SJCRH30 (cell line): Measurements from ENCODE around the gene TUBGCP3. TPM values are rescaled to one million over a fixed set of nuclear protein-coding genes. Genes with fewer than 3 reads are reported as not detected.
"Not testable (repeated sequence)": the region's sequence is repeated elsewhere in the genome, so short reads cannot be mapped to it uniquely, and the experiment has no call there.

Experiments
- DNase-seq, 2 experiments: peaks; one replicate each; pipeline ENCODE4 v3.0.0-alpha.2; 2015 to 2020
- H3K27ac ChIP-seq: fragments of 250-450 bp; sonication (Bioruptor Pico); 2 replicates; pipeline ENCODE4 v1.5.1; 2020; ENCODE audit warnings: mild to moderate bottlenecking, moderate library complexity
- H3K27me3 ChIP-seq: fragments of 250-450 bp; sonication (Bioruptor Pico); 2 replicates; pipeline ENCODE4 v1.5.1; 2020; ENCODE audit warnings: mild to moderate bottlenecking, moderate library complexity
- H3K36me3 ChIP-seq: fragments of 250-450 bp; sonication (Bioruptor Pico); 2 replicates; pipeline ENCODE4 v1.5.1; 2020; ENCODE audit warnings: mild to moderate bottlenecking, moderate library complexity
- H3K4me1 ChIP-seq: fragments of 250-450 bp; sonication (Bioruptor Pico); 2 replicates; pipeline ENCODE4 v1.5.1; 2020; ENCODE audit warnings: mild to moderate bottlenecking, moderate library complexity
- H3K4me3 ChIP-seq: fragments of 250-450 bp; sonication (Bioruptor Pico); 2 replicates; pipeline ENCODE4 v1.5.1; 2020; ENCODE audit warnings: mild to moderate bottlenecking, moderate library complexity
- H3K9me3 ChIP-seq: fragments of 250-450 bp; sonication (Bioruptor Pico); replicated peaks from 2 replicates; pipeline ENCODE4 v1.5.1; 2020; ENCODE audit warnings: mild to moderate bottlenecking, moderate library complexity
- total RNA-seq: library from RNA; depleted of rRNA; stranded (reverse); fragments of >200 nt; shearing (Covaris generic); gene quantifications from 2 replicates; pipeline ENCODE4 v1.2.3, GENCODE V29; 2014

Gene TUBGCP3
- total RNA-seq, 1 experiment from 2014 or later, result 32.9 TPM

DNA sequence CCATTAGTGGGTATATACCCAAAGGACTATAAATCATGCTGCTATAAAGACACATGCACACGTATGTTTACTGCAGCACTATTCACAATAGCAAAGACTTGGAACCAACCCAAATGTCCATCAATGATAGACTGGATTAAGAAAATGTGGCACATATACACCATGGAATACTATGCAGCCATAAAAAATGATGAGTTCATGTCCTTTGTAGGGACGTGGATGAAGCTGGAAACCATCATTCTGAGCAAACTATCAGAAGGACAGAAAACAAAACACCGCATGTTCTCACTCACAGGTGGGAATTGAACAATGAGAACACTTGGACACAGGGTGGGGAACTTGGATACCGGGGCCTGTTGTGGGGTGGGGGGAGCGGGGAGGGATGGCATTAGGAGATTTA lies 39.0 kb downstream of the TUBGCP3 start:
- H3K4me3 ChIP-seq, H3K9me3 ChIP-seq, DNase-seq, H3K4me1 ChIP-seq, H3K27ac ChIP-seq, H3K27me3 ChIP-seq: not testable (repeated sequence)
- H3K36me3 ChIP-seq, result peaks cover 63% of the 10 kb centered on the region

DNA sequence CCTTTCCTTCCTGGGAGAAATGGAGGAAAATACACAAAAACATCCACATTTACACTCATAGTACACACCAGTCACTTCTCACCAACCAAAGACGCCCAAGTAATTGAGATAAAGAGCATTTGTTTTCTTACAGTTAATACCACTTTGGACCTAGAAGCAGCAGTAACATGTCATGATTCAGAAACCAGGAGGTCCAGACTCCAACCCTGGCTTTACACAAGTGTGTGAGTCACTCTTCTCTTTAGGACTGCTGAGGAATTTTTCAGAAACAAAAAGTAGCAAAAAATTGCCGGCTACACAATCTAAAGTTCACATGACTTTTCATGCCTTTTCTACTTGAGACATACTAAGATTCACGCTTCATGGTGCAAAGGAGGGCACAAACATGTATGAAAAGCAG lies 42.1 kb downstream of the TUBGCP3 start:
- no peaks in the 10 kb centered on the region for H3K4me1 ChIP-seq
- H3K27ac ChIP-seq, result no peak overlapping the region
- H3K36me3 ChIP-seq, result peaks cover 44% of the 10 kb centered on the region
- H3K4me3 ChIP-seq, result no peak overlapping the region
- no peak for DNase-seq
- H3K27me3 ChIP-seq, result no peaks in the 10 kb centered on the region
- no peaks in the 10 kb centered on the region for H3K9me3 ChIP-seq

DNA sequence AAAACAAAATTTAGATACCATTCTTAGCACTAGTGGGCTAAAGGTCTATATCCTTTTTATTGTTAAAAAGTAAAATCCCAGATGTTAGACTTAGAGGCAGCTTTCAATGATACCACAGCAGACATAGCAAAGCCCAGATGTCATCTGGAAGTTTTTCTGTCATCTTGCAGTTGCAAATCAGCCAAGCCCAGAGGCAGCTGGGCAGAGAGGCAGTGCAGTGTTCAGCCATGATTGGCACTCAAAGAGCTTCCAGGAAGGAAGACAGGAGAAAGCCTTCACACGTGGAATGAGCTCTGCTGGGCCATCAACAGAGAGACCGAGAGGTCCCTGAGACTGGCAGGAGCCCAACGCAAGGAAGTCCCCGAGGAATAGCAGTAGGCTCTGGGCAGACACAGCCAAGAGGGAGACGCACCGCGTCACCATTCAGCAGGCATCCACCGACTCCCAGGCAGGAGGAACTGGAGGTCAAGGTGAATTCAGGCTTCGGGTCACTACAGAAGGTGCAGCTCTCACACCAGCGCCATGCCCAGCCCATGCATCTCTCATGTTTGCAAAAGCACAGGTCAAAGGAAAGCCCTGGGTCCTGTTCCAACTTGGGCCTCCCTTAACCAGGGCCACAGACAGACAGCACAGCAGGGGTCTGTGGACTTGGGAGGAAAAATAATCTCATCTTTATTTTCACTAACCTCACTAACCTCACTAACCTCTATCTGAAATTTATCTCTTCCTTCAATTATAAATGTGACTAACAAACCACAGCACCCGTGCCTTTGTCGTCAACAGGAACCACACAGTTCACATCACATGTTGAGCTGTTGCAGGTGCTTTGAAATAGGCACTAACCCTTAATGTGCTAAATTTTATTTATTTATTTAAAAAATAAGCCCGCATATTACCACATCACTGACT lies 54.9 kb downstream of the TUBGCP3 start:
- no peak overlapping the region for H3K4me3 ChIP-seq
- H3K27me3 ChIP-seq, result no peaks in the 10 kb centered on the region
- no peaks in the 10 kb centered on the region for H3K9me3 ChIP-seq
- no peak for DNase-seq
- peaks cover 20% of the 10 kb centered on the region for H3K36me3 ChIP-seq
- no peak overlapping the region for H3K27ac ChIP-seq
- no peaks in the 10 kb centered on the region for H3K4me1 ChIP-seq

DNA sequence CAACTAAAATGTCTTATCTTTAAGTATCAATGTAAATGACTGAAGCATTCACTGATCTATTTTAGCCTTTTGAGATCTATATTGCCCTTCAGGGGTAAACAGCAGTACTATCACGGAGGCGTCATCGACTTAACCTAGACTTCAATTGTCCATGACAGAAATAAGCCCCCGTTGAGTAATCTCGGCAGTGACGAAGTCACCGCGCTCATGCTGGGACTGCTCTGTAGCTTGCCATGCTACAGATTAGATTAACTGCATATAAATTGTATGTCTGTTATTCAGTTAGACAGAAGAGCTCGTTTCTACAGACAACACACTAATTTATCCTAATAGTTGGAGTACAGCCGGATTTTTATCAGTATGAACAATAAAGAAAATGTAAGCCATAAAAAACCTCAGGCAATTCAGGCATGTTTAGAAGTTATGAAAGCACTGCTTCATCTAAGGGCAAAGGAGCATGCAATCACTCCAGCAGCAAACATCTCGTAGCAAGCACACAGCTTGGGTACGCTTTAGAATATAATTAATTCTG lies 56.6 kb downstream of the TUBGCP3 start:
- no peaks in the 10 kb centered on the region for H3K4me1 ChIP-seq
- H3K27ac ChIP-seq, result no peak overlapping the region
- peaks cover 25% of the 10 kb centered on the region for H3K36me3 ChIP-seq
- H3K9me3 ChIP-seq, result no peaks in the 10 kb centered on the region
- no peak overlapping the region for H3K4me3 ChIP-seq
- no peaks in the 10 kb centered on the region for H3K27me3 ChIP-seq
- no peak for DNase-seq

DNA sequence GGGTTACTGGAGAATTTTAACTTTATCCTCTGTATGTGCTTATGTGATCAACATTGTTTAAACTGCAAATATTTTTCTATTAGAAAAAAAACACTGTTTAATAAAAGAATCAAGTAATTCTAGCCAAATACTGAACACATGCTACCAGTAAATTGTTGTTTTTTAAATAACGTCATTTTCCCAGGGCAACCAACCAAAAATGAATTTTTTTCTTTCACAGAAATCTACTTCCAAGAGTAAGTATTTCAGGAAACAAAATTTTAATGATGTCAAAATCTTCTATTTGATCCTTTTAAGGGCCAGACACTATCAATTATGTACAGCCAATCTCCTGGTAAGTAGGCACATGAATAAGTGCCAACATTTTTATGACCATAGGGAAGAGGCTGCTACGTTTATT lies 57.1 kb downstream of the TUBGCP3 start:
- DNase-seq, result no peak

DNA sequence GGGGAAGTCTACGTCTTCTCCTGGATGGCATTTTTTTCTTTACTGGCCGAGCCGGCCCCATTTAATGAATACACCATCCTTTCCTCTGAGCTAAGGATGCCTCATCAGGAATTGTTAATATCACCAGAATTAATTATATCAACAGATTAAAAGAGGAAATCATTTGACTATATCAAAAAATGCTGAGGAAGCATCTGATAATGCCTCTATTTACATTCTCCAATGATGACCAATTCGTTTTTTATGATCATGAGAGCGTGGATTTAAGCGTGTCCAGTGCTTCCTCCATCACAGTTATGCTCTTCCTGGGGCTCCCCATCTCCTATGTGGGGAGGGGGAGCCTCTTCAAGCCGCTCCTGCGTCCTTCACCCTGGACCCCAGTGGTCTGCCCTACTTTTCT lies 58.7 kb downstream of the TUBGCP3 start:
- Histone ChIP-seq H3K27me3 (no peaks in the 10 kb centered on the region), H3K4me1 (peaks cover 2% of the 10 kb centered on the region), H3K27ac (no peak overlapping the region), H3K4me3 (no peak overlapping the region), H3K36me3 (peaks cover 20% of the 10 kb centered on the region; the same call in 1 of the 2 replicates), H3K9me3 (no peaks in the 10 kb centered on the region)
- DNase-seq, result no peak

More for the DNA sequence above, 57.1 kb downstream of the TUBGCP3 start:
- Histone ChIP-seq H3K4me1 (no peaks in the 10 kb centered on the region), H3K27me3 (no peaks in the 10 kb centered on the region), H3K9me3 (no peaks in the 10 kb centered on the region), H3K27ac (no peak overlapping the region), H3K4me3 (no peak overlapping the region), H3K36me3 (peaks cover 22% of the 10 kb centered on the region)

DNA sequence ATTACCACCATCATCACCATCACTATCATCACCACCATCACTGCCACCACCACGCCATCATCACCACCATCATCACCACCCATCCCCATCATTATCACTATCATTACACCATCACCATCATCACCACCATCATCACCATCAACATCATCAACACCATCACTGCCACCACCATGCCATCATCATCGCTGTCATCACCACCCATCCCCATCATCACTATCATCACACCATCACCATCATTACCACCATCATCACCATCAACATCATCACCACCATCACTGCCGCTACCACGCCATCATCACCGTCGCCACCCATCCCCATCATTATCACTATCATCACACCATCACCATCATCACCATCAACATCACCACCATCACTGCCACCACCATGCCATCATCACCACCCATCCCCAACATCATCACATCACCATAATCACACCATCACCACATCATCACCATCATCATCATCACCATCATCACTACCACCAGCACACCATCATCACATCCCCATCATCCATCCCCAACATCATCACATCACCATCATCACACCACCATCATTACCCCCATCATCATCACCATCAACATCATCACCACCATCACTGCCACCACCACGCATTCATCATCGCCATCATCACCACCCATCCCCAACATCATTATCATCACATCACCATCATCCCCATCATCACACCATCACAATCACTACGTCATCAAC lies 61.7 kb downstream of the TUBGCP3 start:
- Histone ChIP-seq H3K27me3 (no peaks in the 10 kb centered on the region), H3K4me3 (no peak overlapping the region), H3K9me3 (no peaks in the 10 kb centered on the region), H3K36me3 (peaks cover 21% of the 10 kb centered on the region), H3K27ac (no peak overlapping the region), H3K4me1 (peaks cover 28% of the 10 kb centered on the region)
- no peak for DNase-seq

DNA sequence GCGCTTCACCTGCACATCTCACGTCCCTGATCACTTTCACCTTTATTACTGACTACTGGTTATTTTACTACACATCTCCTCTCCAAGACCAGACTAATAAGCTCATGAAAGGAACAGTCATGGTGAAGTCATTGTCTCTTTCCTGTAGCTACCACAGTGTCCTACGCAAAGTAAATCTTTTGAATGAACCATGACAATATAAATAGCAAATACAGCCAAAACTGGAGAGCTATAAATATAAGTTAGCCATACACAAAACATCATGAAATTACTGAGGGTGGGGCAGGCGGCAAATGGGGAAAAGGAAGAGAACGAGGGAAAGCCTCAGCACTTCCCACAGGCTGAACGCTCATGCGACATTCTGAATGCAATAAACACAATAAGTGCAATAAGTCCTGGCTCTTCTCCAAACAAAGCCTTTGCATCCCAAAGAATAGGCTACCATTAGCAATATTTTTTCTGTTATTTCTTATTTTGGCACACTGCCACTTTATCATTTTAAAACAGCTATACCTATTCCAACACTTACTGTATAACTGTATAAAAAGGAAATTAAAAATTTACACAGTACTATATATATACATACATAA lies 62.5 kb downstream of the TUBGCP3 start:
- Histone ChIP-seq H3K27ac (no peak overlapping the region), H3K4me3 (no peak overlapping the region), H3K9me3 (no peaks in the 10 kb centered on the region), H3K4me1 (peaks cover 37% of the 10 kb centered on the region), H3K36me3 (peaks cover 15% of the 10 kb centered on the region), H3K27me3 (no peaks in the 10 kb centered on the region)
- no peak for DNase-seq

DNA sequence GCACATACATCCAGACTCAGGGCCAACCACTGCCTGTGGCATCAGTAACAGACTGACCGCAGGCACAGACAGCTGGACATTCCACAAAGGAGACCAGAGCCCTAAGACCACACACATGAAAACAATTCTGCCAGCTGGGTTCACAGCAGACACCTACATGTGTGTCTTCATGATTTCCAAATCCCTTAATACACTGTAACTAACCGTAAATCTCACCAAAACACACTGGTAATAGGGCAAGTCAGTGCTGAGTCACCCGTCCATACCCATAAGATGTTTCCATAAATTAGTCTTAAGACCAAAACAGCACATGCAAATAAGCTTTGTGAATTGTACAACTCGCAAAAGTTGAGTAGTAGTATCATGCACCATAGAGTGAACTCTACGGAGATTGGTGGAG lies 65.4 kb downstream of the TUBGCP3 start:
- DNase-seq, result peak; percentile 94 to 97
- H3K27me3 ChIP-seq, result no peaks in the 10 kb centered on the region
- H3K4me1 ChIP-seq, result peaks cover 37% of the 10 kb centered on the region
- no peaks in the 10 kb centered on the region for H3K9me3 ChIP-seq
- H3K36me3 ChIP-seq, result peaks cover 23% of the 10 kb centered on the region
- peak overlapping the region; percentile 93 for H3K27ac ChIP-seq
- no peak overlapping the region for H3K4me3 ChIP-seq

DNA sequence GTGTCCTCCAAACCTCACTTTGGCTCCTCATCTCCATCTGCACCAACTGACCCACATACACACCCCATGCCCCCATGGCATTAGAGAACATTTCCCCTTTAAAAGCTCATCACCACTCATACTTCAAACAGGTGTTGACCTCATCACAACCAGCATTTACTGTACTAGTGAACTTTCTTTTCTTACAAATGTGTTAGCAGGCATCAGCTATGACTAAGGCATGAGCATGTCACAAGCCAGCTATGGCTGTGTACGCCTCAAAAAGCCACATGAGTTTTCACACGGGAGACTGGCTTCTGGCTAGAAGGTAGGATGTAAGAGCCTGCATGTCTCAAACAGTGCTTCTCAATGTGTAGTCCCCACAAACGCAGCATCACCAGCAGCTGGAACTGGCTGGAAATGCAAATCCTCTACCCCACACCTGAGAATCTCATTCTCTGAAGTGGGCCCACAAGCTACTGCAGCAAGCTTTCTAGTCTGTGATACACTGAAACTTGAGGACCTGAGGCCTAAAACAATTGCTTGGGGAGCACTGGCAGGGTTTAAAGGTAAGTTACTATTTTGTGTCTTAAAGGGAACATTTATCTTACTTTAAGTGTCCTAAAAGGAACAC lies 66.8 kb downstream of the TUBGCP3 start:
- peaks cover 29% of the 10 kb centered on the region for H3K36me3 ChIP-seq
- H3K27ac ChIP-seq, result peak overlapping the region; percentile 93
- H3K9me3 ChIP-seq, result no peaks in the 10 kb centered on the region
- H3K4me3 ChIP-seq, result no peak overlapping the region
- H3K27me3 ChIP-seq, result no peaks in the 10 kb centered on the region
- peaks cover 37% of the 10 kb centered on the region for H3K4me1 ChIP-seq
- DNase-seq, result peak in 1 of 2 experiments; percentile 9

DNA sequence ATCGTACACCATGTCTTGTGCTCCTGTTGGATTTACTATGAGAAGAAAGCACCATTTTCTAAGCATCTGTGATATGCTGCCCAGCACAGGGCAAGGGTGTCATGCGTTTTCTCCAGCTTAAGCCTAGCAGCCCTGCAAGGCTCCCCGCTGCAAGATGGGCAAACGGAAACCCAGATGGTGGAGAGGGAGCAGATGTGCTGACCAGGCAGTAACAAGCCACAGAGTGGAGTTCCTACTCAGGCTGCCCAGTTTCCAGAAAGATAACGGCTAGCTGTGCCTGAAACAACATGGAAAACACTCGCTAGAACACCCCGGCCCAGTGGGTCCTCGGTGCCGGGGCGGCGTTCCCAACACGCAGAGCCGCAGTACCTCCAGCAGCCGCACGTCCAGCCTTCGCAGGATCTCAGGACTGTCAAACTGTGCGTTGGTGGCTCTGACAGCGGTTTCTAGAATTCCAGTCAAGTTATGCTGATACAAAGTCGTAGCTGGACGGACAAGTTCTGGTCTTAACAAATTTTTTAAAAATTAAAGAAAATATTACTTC lies 68.4 kb downstream of the TUBGCP3 start:
- peaks cover 37% of the 10 kb centered on the region for H3K4me1 ChIP-seq
- peaks cover 39% of the 10 kb centered on the region for H3K36me3 ChIP-seq
- no peaks in the 10 kb centered on the region for H3K27me3 ChIP-seq
- no peak for DNase-seq
- no peak overlapping the region for H3K27ac ChIP-seq
- no peak overlapping the region for H3K4me3 ChIP-seq
- no peaks in the 10 kb centered on the region for H3K9me3 ChIP-seq

DNA sequence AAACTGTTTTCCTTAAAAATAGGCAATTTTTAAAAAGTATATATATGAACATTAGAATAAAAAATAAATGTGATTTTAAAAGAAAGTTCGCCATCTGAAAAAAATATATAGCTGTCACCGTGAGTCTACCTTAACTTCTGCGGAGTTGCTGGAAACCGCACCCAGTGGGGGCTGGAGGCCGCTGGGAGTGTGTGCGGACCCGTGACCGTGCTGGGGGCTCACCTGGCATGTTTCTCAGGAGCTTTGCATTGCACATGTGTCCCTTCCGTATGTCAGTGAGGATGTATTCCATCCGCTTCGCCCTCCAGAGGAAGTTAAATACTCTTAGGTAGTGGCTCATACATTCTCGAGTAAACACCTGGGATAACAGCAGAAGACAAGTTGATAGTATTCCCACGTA lies 71.7 kb downstream of the TUBGCP3 start:
- no peak overlapping the region for H3K27ac ChIP-seq
- no peak for DNase-seq
- H3K36me3 ChIP-seq, result peaks cover 43% of the 10 kb centered on the region
- H3K4me1 ChIP-seq, result peaks cover 24% of the 10 kb centered on the region
- H3K9me3 ChIP-seq, result no peaks in the 10 kb centered on the region
- no peaks in the 10 kb centered on the region for H3K27me3 ChIP-seq
- H3K4me3 ChIP-seq, result no peak overlapping the region

DNA sequence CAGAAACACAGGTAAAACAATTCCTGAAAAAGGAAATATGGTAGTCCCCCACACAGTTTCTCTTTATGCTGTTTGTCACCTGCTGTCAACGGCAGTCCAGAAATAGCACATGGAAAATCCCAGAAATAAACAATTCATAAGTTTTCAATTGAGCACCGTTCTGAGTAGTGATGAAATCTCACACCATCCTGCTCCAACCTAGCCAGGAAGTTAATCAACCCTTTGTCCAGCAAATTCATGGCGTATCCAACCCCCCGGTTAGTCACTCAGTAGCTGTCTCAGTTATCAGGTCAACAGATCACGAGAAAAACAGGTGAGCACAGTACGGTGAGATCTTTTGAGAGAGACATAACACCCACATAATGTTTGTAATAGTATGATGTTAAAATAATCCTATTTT lies 74.2 kb downstream of the TUBGCP3 start:
- peak; percentile 29 to 55 for DNase-seq
- Histone ChIP-seq H3K4me3 (no peak overlapping the region), H3K36me3 (peaks cover 37% of the 10 kb centered on the region), H3K4me1 (peaks cover 16% of the 10 kb centered on the region), H3K27ac (peak overlapping the region; percentile 58), H3K27me3 (no peaks in the 10 kb centered on the region), H3K9me3 (no peaks in the 10 kb centered on the region)

DNA sequence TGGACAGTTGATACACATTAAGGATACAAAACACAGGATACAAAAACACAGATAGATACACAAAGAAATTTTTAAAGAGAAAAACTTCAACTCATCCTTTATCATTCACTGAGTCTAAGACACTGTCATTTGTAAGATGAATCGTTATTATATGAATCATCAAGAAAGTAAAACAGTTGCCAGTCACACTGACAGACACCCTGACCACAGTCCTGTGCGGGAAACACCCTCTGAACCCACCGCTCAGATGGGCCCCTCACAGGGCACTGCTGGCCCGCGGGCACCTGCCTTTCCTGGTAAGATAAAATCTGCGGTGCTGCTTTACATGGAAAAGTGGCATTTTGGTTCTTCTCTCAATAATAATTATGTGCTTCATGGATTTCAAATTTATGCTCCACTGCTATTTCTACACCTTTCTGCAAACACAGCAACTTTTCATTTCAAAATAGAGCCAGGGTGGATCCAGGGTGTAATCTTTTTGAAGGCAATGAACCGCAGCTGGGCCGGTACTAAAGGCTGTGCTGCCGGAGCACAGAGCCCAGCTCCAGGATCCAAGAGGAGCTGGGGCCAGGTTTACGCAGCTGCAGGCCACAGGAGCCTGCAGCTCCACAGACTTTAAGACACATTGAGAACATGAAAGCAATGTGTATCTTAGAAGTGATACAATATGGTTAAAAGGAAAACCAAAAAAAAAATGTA lies 76.8 kb downstream of the TUBGCP3 start:
- no peak overlapping the region for H3K4me3 ChIP-seq
- H3K4me1 ChIP-seq, result peaks cover 16% of the 10 kb centered on the region
- peaks cover 23% of the 10 kb centered on the region for H3K36me3 ChIP-seq
- H3K9me3 ChIP-seq, result no peaks in the 10 kb centered on the region
- H3K27me3 ChIP-seq, result no peaks in the 10 kb centered on the region
- DNase-seq, result no peak
- H3K27ac ChIP-seq, result no peak overlapping the region
